Measurements from ENCODE around the gene CBX7.

The CBX7 gene

GRCh38 chr22:39090426-39091064, 61.9 kb downstream of the CBX7 start:
- DNase-seq, result no peak

DNA sequence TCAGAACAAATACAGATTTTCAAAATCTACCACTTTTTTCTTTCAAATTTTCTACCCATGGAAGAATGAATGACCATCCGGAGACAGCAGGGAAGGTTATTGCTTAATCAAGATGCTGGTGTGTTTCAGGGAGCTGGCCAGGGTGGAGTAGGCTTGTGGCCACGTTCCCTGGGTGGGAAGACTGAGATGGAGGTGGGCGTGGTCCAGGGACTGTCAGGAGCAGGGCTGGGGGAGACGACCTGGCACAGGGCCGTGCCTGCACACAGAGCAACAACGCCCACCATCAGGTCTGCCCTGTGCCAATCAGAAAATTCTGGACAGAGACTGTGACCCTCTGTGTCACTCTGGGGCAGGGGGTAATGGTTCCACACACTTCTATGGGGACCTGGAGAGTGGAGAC, 62.6 kb downstream of the CBX7 start:
- no peak for DNase-seq

GRCh38 chr22:39088685-39089032, 63.8 kb downstream of the CBX7 start:
- DNase-seq, result no peak

DNA sequence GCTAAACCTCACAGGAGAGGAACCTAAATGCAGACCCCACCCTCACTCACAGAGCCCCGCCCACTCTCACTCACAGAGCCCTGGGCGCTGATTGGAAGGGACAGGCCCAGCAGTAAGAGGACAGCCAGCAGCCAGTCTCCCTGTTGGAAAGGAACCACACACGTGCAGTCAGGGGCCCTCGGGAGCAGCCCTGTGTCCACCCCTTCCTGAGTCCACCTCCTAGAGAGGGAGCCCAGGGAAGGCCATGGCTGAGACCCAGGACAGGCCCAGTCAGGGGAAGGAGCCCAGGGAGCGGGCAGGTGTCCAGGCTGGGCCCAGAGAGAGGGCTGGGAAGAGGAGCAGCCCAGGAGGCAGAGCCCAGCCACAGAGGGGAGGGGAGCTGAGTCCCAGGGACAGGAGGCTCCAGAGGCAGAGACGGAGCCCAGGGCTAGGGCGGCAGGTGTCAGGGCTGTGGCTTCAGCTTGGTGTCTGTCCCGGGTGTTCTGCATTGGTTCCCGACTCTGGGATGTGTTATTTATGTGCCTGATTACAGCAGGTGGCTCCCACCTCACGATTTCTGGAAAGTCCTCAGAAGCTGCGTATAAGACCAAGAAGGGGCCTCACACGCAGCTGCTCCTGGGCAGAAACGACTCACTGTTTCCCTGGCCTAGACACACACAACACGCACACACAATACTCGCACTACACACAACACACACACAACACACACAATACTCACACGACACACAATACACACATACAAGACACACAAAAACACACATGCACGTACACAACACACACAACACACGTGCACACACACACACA, 64.4 kb downstream of the CBX7 start:
- DNase-seq, result no peak

GRCh38 chr22:39087098-39087497, 65.4 kb downstream of the CBX7 start:
- no peak for DNase-seq

GRCh38 chr22:39084666-39085065, 67.8 kb downstream of the CBX7 start:
- DNase-seq, result no peak

DNA sequence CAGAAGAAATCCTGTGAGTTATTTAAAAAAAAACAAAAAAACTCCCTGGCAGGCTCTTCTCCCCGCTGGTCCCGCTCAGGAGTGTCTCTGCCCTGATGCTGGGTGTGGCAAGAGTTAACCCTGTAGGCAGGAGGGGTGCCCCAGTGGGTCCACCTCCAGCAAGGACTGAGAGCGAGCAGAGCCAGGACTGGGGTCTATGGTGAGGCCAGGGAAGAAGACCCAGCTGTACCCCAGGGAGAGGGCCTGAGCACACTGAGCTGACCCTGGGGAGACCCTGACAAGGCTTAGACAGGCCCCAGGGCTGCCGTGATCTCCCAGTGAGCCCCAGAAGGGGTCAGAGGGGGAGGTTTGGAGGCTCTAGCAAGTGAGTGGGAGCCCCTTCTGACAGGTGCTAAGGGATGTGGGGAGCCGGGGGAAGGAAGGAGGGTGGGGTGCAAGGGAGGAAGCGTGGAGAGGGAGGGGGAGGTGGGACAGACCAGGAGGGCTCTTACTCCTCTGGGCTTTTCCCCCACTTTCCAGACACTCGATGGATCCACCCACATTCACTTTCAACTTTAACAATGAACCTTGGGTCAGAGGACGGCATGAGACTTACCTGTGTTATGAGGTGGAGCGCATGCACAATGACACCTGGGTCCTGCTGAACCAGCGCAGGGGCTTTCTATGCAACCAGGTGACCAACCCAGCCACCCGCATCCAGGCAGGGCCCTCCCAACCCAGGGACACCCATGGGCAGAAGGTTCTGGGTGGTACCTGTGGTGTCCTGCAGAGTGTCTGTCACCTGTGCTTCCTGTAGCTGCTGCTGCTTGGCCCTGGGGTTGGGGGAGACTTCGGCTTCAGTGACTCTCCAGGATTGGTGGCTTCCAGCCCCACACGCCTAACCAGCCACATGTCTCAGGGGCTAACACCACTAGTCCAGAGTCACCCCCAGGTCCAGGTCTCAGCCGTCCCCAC, 69.0 kb downstream of the CBX7 start:
- no peak for DNase-seq

DNA sequence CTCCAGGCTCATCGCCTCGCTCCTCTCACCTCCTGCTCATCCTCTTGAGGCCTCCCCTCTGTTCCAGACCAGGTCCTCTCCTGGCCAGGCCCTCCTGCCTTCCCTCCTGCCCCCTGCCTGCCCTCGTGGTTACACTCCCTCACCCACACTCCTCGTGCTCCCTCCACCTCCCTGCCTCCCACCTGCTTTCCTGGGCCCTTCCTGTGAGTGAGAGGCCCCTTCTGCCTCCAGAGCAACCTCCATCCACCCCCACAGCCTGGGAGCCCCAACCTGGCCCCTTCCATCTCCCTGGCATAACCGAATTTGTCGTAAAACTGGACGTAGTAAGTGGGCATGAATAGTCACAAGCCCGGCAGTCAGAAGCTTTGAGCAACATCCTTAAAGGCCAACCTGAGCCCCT, 70.9 kb downstream of the CBX7 start:
- DNase-seq, result no peak

- DNase-seq, result no peak
Observed at GRCh38 chr22:39081016-39081415, 71.5 kb downstream of the CBX7 start.

Measured in SW 1271 (cell line).